A673 (cell line): ENCODE data around the gene CSNK2A2. TPM values are rescaled to one million over a fixed set of nuclear protein-coding genes. Genes with fewer than 3 reads are reported as not detected.

Source experiments
- BruUV-seq: library from RNA; stranded (reverse); fragments of 400-500 nt; replicated peaks from 2 replicates; lab custom pipeline; 2021; lab: Mats Ljungman, UMichigan
- CTCF ChIA-PET: fragments of 300-600 bp; sonication (Branson Sonifier 250); formaldehyde crosslinking; loops from one replicate; lab custom pipeline; 2022; ENCODE audit warnings: antibody characterized with exemption; lab: Charles Lee
- POLR2A ChIA-PET: fragments of 300-600 bp; sonication (Branson Sonifier 250); formaldehyde crosslinking; loops from one replicate; lab custom pipeline; 2022; ENCODE audit warnings: antibody characterized with exemption; ENCODE audit not compliant: low non-redundant PET; lab: Charles Lee
- DNase-seq: peaks from one replicate; pipeline ENCODE4 v3.0.0-alpha.2; 2015; ENCODE audit warnings: low spot score
- H3K27ac ChIP-seq: fragments of 200-600 bp; sonication (generic); 2 replicates; pipeline ENCODE4 v1.5.1; 2016; ENCODE audit warnings: mixed run types, low read depth, mild to moderate bottlenecking, mixed read lengths, antibody characterized with exemption, low read length; ENCODE audit not compliant: poor library complexity, severe bottlenecking
- H3K27me3 ChIP-seq: fragments of 200-600 bp; sonication (generic); replicated peaks from 2 replicates; pipeline ENCODE4 v1.6.1; 2017; ENCODE audit warnings: mixed run types, low read depth, mild to moderate bottlenecking, mixed read lengths, antibody characterized with exemption, low read length; ENCODE audit not compliant: insufficient read depth, poor library complexity
- H3K36me3 ChIP-seq: fragments of 200-600 bp; sonication (generic); 2 replicates; pipeline ENCODE4 v1.6.1; 2016; ENCODE audit warnings: mixed run types, mild to moderate bottlenecking, mixed read lengths, antibody characterized with exemption, low read length; ENCODE audit not compliant: insufficient read depth, poor library complexity, severe bottlenecking
- H3K4me1 ChIP-seq: fragments of 200-600 bp; sonication (generic); 2 replicates; pipeline ENCODE4 v1.6.1; 2017; ENCODE audit warnings: mixed run types, mild to moderate bottlenecking, mixed read lengths, antibody characterized with exemption, low read length; ENCODE audit not compliant: insufficient read depth, poor library complexity, severe bottlenecking
- H3K4me3 ChIP-seq: fragments of 200-600 bp; sonication (generic); 2 replicates; pipeline ENCODE4 v1.5.1; 2016; ENCODE audit warnings: low read depth, mixed run types, mild to moderate bottlenecking, mixed read lengths, low read length; ENCODE audit not compliant: poor library complexity, severe bottlenecking
- H3K9me3 ChIP-seq: fragments of 200-600 bp; sonication (generic); 2 replicates; pipeline ENCODE4 v1.6.1; 2016; ENCODE audit warnings: mixed run types, low read depth, mild to moderate bottlenecking, mixed read lengths, antibody characterized with exemption, low read length; ENCODE audit not compliant: poor library complexity, severe bottlenecking
- EZH2 ChIP-seq: fragments of 200-600 bp; sonication (generic); IDR thresholded peaks from 2 replicates; pipeline ENCODE4 v1.6.1; 2017; ENCODE audit warnings: borderline replicate concordance, low read depth, mild to moderate bottlenecking, mixed read lengths, antibody characterized with exemption, low read length; ENCODE audit not compliant: poor library complexity, severe bottlenecking
- intact Hi-C: fragments of 100-400 bp; cut with micrococcal nuclease; formaldehyde crosslinking; loops from one replicate; pipeline ENCODE4 v1.10.0; 2022; ENCODE audit not compliant: unreplicated experiment
- total RNA-seq: library from RNA; stranded (reverse); gene quantifications from 2 replicates; pipeline ENCODE4 v1.2.3, GENCODE V29; 2021
- TF ChIP-seq, protein P1 (sequence below): fragments of 300-800, 200-600 bp; sonication (generic); conservative IDR thresholded peaks from 2 replicates; pipeline ENCODE4 v1.5.1; 2017; ENCODE audit warnings: low read depth, mild to moderate bottlenecking, antibody characterized with exemption, low read length, moderate library complexity, mixed read lengths

The CSNK2A2 gene
- total RNA-seq, 1 experiment from 2014 or later, result 114 TPM

DNA sequence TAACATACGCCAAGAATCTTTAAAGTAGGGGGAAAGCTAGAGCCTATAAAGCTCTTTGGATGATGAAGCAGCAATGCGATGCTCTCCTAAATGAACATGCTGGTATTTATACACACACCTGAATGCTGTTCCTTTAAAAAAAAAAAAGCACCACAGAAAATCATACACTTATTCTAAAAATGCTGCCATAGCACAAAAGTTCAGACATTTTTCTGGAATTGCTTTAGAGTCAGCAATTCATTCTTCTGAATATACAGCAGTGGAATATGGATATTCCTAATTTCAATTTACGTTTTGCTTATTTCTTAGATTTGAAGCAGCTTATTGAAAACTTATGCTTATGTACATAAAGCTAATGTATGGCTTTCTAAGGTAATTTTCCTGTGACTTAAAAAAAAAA is 3.1 kb downstream of the CSNK2A2 start:
- no peak overlapping the region for H3K4me3 ChIP-seq
- intact Hi-C loops, result no loop called here
- peaks cover 63% of the 10 kb centered on the region for H3K36me3 ChIP-seq
- CTCF ChIA-PET, result no interaction called here
- H3K27ac ChIP-seq, result no peak overlapping the region
- no peaks in the 10 kb centered on the region for H3K9me3 ChIP-seq
- POLR2A ChIA-PET, result no interaction called here
- no peak for DNase-seq
- peaks cover 6% of the 10 kb centered on the region for H3K4me1 ChIP-seq
- BruUV-seq, result no TSS peak
- no peaks in the 10 kb centered on the region for H3K27me3 ChIP-seq
- TF ChIP-seq, protein P1, sequence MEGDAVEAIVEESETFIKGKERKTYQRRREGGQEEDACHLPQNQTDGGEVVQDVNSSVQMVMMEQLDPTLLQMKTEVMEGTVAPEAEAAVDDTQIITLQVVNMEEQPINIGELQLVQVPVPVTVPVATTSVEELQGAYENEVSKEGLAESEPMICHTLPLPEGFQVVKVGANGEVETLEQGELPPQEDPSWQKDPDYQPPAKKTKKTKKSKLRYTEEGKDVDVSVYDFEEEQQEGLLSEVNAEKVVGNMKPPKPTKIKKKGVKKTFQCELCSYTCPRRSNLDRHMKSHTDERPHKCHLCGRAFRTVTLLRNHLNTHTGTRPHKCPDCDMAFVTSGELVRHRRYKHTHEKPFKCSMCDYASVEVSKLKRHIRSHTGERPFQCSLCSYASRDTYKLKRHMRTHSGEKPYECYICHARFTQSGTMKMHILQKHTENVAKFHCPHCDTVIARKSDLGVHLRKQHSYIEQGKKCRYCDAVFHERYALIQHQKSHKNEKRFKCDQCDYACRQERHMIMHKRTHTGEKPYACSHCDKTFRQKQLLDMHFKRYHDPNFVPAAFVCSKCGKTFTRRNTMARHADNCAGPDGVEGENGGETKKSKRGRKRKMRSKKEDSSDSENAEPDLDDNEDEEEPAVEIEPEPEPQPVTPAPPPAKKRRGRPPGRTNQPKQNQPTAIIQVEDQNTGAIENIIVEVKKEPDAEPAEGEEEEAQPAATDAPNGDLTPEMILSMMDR, result no peak
- no peak for TF ChIP-seq EZH2

DNA sequence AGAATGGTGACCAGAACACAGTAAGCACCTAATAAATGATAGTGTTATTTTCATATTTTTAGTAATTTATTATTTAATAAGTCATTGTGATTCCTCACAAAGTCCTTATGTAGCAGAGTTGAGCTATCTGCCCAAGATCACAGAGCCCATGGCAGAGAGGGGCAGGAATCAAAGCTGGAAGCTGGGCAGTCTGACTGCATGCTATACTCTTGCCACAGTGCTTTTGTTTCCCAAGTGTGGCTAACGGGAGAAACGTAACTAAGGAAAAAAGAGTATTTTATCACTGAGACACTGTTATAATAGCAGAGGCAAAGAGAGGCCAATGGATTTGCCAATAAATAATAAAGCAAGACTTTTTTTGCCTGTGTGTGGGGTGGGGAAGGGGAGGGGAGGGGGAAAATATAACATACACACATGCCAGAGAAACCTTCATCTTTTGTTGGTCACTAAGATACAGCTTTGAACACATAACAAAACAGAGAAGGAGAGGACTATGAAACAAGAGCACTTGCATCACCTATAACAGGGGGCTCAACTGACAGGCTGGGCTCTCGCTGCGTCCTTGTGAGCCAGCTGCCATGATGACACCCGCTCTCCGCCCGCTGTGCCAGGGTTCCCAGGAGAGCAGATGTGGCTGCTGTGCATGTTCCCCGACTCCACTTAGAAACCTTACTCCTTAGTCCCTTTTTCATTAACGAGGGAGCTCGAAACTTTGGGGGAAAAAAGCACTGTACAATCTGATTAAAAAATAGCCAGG is 10.1 kb downstream of the CSNK2A2 start:
- BruUV-seq, result no TSS peak
- Histone ChIP-seq H3K4me1 (no peaks in the 10 kb centered on the region), H3K4me3 (no peak overlapping the region), H3K27me3 (no peaks in the 10 kb centered on the region), H3K9me3 (no peaks in the 10 kb centered on the region), H3K27ac (no peak overlapping the region), H3K36me3 (peaks cover 89% of the 10 kb centered on the region)
- ChIA-PET POLR2A (no interaction called here), CTCF (no interaction called here)
- no peak for DNase-seq
- no peak for TF ChIP-seq EZH2
- intact Hi-C loops, result no loop called here

DNA sequence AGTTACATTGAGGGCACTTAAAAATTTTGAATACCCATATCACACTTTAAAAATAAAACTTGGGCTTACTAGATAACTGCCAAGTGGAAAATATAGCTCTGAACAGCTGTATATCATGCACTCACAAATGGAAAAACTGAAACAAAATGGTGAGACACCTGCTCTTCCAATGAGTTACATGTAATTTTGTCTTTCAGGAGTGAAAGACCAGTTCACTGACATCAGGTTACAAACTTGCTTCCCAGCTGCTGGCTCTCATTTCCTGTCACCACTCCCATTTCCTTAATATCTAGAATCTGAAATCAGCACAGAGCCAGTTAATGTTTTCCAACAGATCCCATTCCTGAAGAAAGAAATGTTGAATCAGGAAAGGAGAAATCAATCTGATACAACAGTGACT is 10.8 kb downstream of the CSNK2A2 start:
- Histone ChIP-seq H3K27ac (no peak overlapping the region), H3K4me1 (no peaks in the 10 kb centered on the region), H3K36me3 (peaks cover 88% of the 10 kb centered on the region), H3K4me3 (no peak overlapping the region), H3K27me3 (no peaks in the 10 kb centered on the region), H3K9me3 (no peaks in the 10 kb centered on the region)
- no TSS peak for BruUV-seq
- TF ChIP-seq EZH2, result no peak
- TF ChIP-seq, protein P1, result no peak
- ChIA-PET CTCF (no interaction called here), POLR2A (no interaction called here)
- intact Hi-C loops, result no loop called here
- no peak for DNase-seq
